ENCODE data around the gene PLEKHH3.
"Not testable (repeated sequence)": the region's sequence is repeated elsewhere in the genome, so short reads cannot be mapped to it uniquely, and the experiment has no call there.

The PLEKHH3 gene

GRCh38 chr17:42623732-42624596, 52.8 kb downstream of the PLEKHH3 start:
- DNase-seq = no peak

DNA sequence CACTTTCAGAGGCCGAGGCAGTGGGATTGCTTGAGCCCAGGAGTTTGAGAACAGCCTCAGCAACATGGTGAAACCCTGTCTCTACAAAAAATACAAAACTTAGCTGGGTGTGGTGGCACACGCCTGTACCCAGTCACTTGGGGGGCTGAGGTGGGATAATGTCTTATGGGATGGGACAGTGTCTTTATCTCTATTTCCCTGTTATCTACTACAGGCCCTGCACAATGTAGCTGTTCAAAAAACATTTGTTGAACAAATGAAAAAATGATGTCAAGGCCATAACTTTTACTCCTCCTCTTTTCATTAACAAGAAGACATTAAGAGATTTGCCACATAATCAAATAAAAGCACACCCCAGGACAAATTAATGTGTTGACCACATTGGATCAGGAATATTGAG, 53.5 kb downstream of the PLEKHH3 start:
- no peak for DNase-seq

DNA sequence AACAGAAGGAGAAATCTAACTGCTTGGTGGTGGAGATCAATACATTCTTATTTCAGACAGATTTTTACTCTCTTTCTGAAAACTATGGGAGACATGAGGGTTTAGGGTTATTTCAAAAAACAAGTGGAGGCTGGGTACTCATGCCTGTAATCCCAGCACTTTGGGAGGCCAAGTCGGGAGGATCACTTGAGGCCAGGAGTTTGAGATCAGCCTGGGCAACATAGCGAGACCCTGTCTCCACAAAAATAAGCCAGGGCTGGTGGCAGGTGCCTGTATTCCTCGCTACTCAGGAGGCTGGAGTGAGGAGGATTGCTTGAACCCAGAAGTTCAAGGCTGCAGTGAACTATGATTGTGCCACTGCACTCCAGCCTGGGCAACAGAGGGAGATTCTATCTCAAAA, 54.8 kb downstream of the PLEKHH3 start:
- not testable (repeated sequence) for DNase-seq

- peak in 1 of 2 experiments; percentile 36 for DNase-seq
Observed at GRCh38 chr17:42618442-42619150, 58.2 kb downstream of the PLEKHH3 start.

- no peak for DNase-seq
Observed at GRCh38 chr17:42617956-42618431, 58.8 kb downstream of the PLEKHH3 start.

Data from NCI-H187 (cell line).